HG02678 (cell line): ENCODE measurements around the gene HLA-DMA.

Experiments used
- ATAC-seq: cut with Tn5 transposase; IDR thresholded peaks from one replicate; pipeline ENCODE4 v1.9.1; 2021; ENCODE audit warnings: mild to moderate bottlenecking, moderate library complexity; ENCODE audit not compliant: unreplicated experiment

Gene HLA-DMA

DNA sequence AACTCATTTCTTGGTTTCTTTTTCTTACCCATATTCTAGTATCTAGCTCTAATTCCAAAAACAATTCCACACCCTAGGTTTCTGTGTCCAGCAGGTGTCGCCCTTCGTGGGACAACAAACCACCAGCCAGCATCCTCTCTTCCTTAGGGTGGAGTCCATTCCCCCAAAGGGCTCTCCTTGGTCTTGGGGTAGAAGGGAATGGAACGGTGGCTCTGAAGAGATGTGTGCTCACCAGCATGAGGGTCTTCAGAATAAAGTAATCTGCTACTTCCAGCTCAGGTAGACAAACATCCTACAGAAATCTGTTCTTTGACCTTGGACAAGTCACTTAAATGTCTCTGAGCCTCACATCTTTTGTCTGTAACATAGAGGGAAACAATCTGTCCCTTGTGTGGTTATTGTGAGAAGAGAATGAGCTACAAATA, 19.2 kb downstream of the HLA-DMA start:
- no peak for ATAC-seq

DNA sequence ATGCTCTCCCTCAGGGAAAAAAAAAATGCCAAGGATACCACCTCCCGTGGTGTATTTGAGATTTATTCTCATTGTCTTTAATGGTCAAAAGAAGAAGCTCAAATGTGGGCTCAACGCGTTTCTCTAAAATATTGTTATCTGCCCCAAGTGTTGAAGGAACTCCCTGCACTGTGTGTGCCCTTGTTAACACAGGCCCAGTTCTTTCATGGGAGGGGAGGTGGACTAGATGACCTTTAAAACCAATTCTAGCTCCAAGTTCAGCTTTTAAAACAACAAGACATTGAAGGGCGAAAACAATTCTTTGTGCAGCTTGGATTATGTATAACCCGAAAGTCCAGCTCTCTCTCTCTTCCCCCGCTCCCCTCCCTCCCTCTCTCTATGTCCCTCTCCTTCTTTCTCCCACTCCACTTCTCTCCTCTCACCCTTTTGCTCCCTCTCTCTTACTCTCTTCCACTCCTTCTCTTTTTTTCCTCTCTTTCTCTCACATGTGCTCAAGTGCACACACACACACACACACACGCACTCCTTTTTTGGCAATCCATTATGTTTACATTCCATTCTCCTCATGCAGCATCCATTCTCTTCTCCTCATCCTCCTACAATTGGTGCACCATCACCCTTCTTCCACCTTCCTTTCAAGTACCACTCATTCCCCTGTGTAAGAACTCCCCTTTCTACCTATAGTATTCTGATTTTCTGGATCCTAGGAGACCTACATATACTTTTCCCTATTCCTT, 20.6 kb downstream of the HLA-DMA start:
- ATAC-seq, result no peak

DNA sequence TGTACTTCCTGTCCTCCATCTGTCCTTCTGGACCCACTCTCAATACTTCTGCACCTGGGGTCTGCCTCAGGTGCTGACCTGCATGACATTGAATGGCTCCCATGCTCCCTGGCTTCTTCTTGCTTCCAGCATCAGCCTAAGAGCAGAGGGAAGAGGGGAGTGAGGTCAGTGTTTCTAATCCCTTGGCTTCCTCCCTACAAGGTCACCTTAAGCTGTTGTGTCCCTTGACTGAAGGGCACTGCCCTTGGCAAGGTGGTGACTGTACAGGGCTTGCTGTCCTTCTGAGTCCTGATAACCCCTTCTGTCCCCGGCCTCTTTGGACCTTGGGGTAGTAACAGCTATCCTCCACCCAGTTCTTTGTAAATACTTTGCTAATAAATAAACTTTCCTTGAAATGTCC, 21.7 kb downstream of the HLA-DMA start:
- ATAC-seq, result no peak

DNA sequence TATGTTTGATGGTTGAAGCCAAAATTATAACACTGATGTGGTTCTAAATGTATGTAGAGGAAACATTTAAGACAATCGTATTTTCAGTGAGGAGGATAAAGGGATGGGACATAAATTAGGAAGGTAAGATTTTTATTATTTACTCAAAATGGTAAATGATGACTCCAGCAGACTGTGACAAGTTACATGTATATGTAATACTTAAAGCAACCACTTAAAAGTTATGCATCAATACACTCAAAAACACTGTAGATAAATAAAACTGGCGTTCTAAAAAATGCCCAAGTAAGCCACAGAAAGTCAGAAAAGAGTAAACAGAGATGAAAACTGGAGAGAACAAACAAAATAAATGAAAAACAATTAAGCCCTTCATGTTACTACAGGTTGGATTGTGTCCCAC, 30.8 kb downstream of the HLA-DMA start:
- no peak for ATAC-seq

DNA sequence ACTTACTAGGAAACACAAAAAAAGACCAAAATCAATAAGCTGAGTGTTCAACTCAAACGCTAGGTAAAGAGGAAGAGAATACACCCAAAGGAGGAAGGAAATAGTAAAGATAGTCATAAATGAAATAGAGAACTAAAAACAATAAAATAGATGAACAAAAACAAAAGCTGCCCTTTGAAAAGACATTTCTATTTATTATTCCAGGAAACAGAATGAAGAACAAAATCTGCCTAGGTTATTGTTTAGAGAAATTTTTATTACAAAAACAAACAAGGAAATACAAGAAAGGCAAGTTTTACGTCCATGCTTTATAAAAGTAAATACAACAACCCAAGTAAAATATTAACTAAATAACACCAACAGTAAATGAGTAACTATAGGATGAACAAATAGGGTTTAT, 32.2 kb downstream of the HLA-DMA start:
- no peak for ATAC-seq

DNA sequence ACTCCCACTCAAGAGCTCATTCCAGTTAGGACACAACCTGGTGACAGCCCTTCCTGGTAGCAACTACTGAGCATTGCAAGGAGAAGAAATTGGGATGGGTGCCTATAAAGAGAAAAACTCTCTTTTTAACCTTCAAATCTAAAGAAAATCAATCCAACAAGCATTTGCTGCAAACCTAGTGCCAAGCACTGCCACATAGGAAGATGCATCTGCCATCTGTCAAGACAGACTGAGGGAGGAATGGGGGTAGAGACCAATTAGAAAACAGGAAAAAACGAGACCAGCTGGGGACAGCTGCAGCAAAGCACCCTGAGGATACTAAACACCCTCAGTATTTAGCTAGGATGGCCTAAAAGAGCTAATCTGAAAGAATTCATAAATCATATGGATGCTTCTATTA, 39.9 kb downstream of the HLA-DMA start:
- ATAC-seq, result no peak

DNA sequence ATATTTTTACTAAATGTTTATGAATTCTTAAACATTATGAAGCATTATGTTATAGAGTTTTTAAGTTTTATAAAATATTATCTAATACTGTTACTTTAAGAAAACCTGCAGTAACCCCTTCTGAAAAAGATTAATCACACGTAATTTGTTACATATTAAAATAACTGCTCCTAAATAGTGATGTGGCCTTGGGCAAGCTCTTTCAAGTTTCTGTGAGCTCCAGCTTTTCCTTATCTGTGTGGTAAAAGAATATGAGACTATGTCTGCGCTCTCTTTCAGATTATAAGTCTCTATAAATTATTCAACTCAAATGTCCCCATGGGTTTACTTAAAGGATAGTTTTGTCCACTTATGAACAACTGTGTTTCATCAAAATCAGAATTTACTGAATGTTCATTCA, 44.0 kb downstream of the HLA-DMA start:
- no peak for ATAC-seq

DNA sequence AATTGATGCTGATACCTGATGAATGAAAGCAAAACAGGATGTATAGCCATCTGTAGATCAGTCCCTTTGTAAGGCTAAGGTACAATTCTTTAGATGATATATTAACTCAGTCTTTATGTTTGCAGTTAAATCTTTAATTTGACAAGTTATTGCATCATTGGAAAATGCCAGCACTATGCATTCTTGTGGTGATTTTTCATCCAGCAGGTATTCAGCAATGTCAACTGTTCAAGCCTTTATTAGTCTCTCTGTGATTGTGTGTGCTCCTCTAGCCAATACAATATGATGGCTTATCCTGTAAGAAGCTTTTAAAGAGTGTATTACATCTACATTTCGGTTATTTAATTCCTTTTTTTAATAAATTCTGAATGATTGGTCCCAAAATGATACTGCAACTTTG, 46.4 kb downstream of the HLA-DMA start:
- ATAC-seq, result no peak

DNA sequence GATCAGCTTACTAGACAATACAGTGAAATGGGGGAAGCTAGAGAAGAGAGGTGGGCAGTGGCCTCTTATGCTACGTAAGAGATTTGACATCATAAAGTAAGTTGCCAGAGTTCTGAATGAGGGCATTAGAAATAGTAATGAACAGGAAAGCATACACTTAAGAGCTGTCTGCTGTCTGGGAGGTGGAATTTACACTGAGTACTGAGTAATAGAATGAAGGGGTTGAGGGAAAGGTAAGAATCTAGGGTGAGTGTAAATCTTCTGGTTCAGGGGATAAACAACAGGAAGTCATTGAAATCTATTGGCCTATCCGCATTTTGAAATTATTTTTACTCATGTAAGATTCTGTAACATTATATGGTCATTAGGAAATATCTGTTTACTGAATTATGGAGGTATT, 47.8 kb downstream of the HLA-DMA start:
- no peak for ATAC-seq

DNA sequence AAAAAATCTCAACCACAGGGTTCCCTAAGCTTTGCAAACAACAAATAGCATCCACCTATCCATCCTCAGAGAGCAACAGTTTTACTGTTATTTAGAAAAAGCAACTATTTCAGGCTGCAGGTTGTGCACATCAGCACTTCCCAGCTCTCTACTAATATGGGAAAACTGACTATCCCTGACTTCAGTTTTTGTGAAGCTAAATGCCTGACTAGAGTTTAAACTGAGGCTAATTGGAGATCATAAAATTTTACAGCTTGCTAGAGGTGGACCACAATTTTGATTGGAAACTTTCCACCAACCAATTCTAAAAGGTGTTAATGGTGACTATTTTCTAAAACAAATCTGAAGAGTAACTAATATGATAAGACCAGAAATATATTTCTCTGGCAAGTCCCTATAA, 48.9 kb downstream of the HLA-DMA start:
- ATAC-seq, result no peak
